H1 (cell line): ENCODE data around the gene UBE2E1. TPM values are rescaled to one million over a fixed set of nuclear protein-coding genes. Genes with fewer than 3 reads are reported as not detected.

Experiments used
- CTCF ChIA-PET: fragments of 300-600 bp; sonication (Branson Sonifier 250); formaldehyde crosslinking; loops from one replicate; lab custom pipeline; 2021; ENCODE audit not compliant: partially characterized antibody; lab: Charles Lee
- POLR2A ChIA-PET: fragments of 300-600 bp; sonication (Branson Sonifier 250); formaldehyde crosslinking; loops from one replicate; lab custom pipeline; 2021; ENCODE audit warnings: inconsistent platforms; ENCODE audit not compliant: partially characterized antibody; lab: Charles Lee
- DNase-seq, 2 experiments: peaks; one replicate each; pipeline versions ENCODE4 v3.0.0 to v3.0.0-alpha.2; 2010 to 2022; ENCODE audit warnings: low spot score in 2 of 2, low read depth in 1 of 2, mixed read lengths in 1 of 2
- FAIRE-seq: peaks from 2 replicates; lab custom pipeline; 2011; peaks lifted over from hg19 to GRCh38; lab: Jason Lieb, UNC
- H2AFZ ChIP-seq: 2 replicates; pipeline ENCODE4 v1.8.1; 2012; ENCODE audit warnings: low read length, inconsistent platforms
- H2AK5ac ChIP-seq: 2 replicates; pipeline ENCODE4 v1.6.1; 2013; ENCODE audit warnings: low read depth, low read length
- H2BK120ac ChIP-seq: replicated peaks from 2 replicates; pipeline ENCODE3; 2013; ENCODE audit warnings: low read depth, low read length, inconsistent platforms
- H2BK12ac ChIP-seq: 2 replicates; pipeline ENCODE4 v1.6.1; 2013; ENCODE audit warnings: low read depth, low read length
- H2BK15ac ChIP-seq: 2 replicates; pipeline ENCODE4 v1.6.1; 2013; ENCODE audit warnings: low read length
- H2BK20ac ChIP-seq: 2 replicates; pipeline ENCODE4 v1.6.1; 2013; ENCODE audit warnings: low read length
- H2BK5ac ChIP-seq: 2 replicates; pipeline ENCODE4 v1.6.1; 2013; ENCODE audit warnings: low read depth, low read length
- H3K14ac ChIP-seq: 2 replicates; pipeline ENCODE4 v1.6.1; 2013; ENCODE audit warnings: inconsistent platforms; ENCODE audit not compliant: insufficient read length
- H3K18ac ChIP-seq: 2 replicates; pipeline ENCODE4 v1.6.1; 2013; ENCODE audit warnings: low read length; ENCODE audit errors: extremely low read depth
- H3K23ac ChIP-seq: 2 replicates; pipeline ENCODE4 v1.6.1; 2013; ENCODE audit warnings: inconsistent platforms; ENCODE audit not compliant: insufficient read length
- H3K23me2 ChIP-seq: 2 replicates; pipeline ENCODE4 v1.6.1; 2013; ENCODE audit warnings: low read depth, low read length
- H3K27ac ChIP-seq: 2 replicates; pipeline ENCODE4 v1.6.1; 2011; ENCODE audit warnings: low read depth, low read length, inconsistent platforms
- H3K27me3 ChIP-seq, 4 experiments: replicated peaks in 1 of 4; 1 replicate in 1 of 4; 2 replicates in 3 of 4; pipeline versions ENCODE4 v1.6.1 to v1.8.1; 2011 to 2013; ENCODE audit warnings: low read length in 3 of 4, mild to moderate bottlenecking in 3 of 4, inconsistent platforms in 2 of 4, mixed read lengths in 2 of 4, moderate library complexity in 1 of 4; ENCODE audit not compliant: control insufficient read depth in 3 of 4, insufficient read depth in 3 of 4; ENCODE audit errors: extremely low read depth in 1 of 4
- H3K36me3 ChIP-seq, 4 experiments: 2 replicates each; pipeline versions ENCODE4 v1.6.1 to v1.8.1; 2011 to 2013; ENCODE audit warnings: mild to moderate bottlenecking in 4 of 4, low read length in 3 of 4, moderate library complexity in 2 of 4, control low read depth in 1 of 4, inconsistent platforms in 1 of 4; ENCODE audit not compliant: insufficient read depth in 4 of 4, control insufficient read depth in 2 of 4
- H3K4ac ChIP-seq: replicated peaks from 2 replicates; pipeline ENCODE3; 2013; ENCODE audit warnings: low read length, low read depth, mixed read lengths, inconsistent platforms; ENCODE audit not compliant: insufficient read length
- H3K4me1 ChIP-seq, 4 experiments: replicated peaks in 1 of 4; 1 replicate in 1 of 4; 2 replicates in 3 of 4; pipeline versions ENCODE4 v1.6.1 to v1.8.1; 2011 to 2013; ENCODE audit warnings: low read length in 3 of 4, inconsistent platforms in 2 of 4, mixed read lengths in 1 of 4; ENCODE audit not compliant: insufficient read depth in 4 of 4, control insufficient read depth in 3 of 4
- H3K4me2 ChIP-seq, 2 experiments: 2 replicates each; pipeline versions ENCODE4 v1.6.1 to v1.8.1; 2011 to 2013; ENCODE audit warnings: low read depth in 2 of 2, low read length in 2 of 2, control low read depth in 1 of 2, inconsistent platforms in 1 of 2, mild to moderate bottlenecking in 1 of 2; ENCODE audit not compliant: insufficient read depth in 1 of 2
- H3K4me3 ChIP-seq, 4 experiments: fragments of 200-600, 300-600 bp in 1 of 4; sonication (generic), shearing (Covaris generic), sonication (Bioruptor Twin) in 1 of 4; 2 replicates each; pipeline versions ENCODE4 v1.5.1 to v1.8.1; 2011 to 2016; ENCODE audit warnings: low read length in 4 of 4, low read depth in 3 of 4, control low read depth in 2 of 4, inconsistent platforms in 2 of 4, mild to moderate bottlenecking in 2 of 4, mixed read lengths in 1 of 4, moderate library complexity in 1 of 4; ENCODE audit not compliant: insufficient read depth in 2 of 4; ENCODE audit errors: extremely low read depth in 1 of 4
- H3K56ac ChIP-seq: replicated peaks from 2 replicates; pipeline ENCODE3; 2013; ENCODE audit warnings: low read depth, mild to moderate bottlenecking, mixed read lengths, low read length, inconsistent platforms; ENCODE audit not compliant: insufficient read length
- H3K79me1 ChIP-seq: 2 replicates; pipeline ENCODE4 v1.6.1; 2013; ENCODE audit warnings: low read depth, low read length, control low read depth
- H3K79me2 ChIP-seq, 2 experiments: 2 replicates each; pipeline versions ENCODE4 v1.6.1 to v1.8.1; 2012 to 2013; ENCODE audit warnings: low read length in 2 of 2, mild to moderate bottlenecking in 2 of 2, inconsistent platforms in 1 of 2; ENCODE audit not compliant: insufficient read depth in 2 of 2, control insufficient read depth in 1 of 2
- H3K9ac ChIP-seq, 4 experiments: replicated peaks in 1 of 4; 1 replicate in 1 of 4; 2 replicates in 3 of 4; pipeline versions ENCODE4 v1.6.1 to v1.8.1; 2011 to 2013; ENCODE audit warnings: low read depth in 3 of 4, low read length in 3 of 4, control low read depth in 2 of 4, mild to moderate bottlenecking in 2 of 4, moderate library complexity in 2 of 4, inconsistent platforms in 1 of 4; ENCODE audit errors: extremely low read depth in 1 of 4
- H3K9me3 ChIP-seq, 2 experiments: 2 replicates each; pipeline versions ENCODE4 v1.6.1 to v1.8.1; 2012 to 2013; ENCODE audit warnings: mild to moderate bottlenecking in 2 of 2, moderate library complexity in 2 of 2, control low read depth in 1 of 2, inconsistent platforms in 1 of 2, low read depth in 1 of 2, low read length in 1 of 2, mixed read lengths in 1 of 2; ENCODE audit not compliant: insufficient read depth in 2 of 2
- H4K20me1 ChIP-seq, 2 experiments: replicated peaks in 1 of 2; 2 replicates each; pipeline versions ENCODE3 to v1.8.1; 2011 to 2013; ENCODE audit warnings: inconsistent platforms in 2 of 2, low read length in 2 of 2, mild to moderate bottlenecking in 1 of 2; ENCODE audit not compliant: insufficient read depth in 2 of 2, control insufficient read depth in 1 of 2
- H4K5ac ChIP-seq: 2 replicates; pipeline ENCODE4 v1.6.1; 2013; ENCODE audit warnings: low read length, low read depth, mixed read lengths, inconsistent platforms; ENCODE audit not compliant: insufficient read length
- H4K8ac ChIP-seq: 2 replicates; pipeline ENCODE4 v1.8.0; 2013; ENCODE audit warnings: mild to moderate bottlenecking, moderate library complexity, low read length, inconsistent platforms; ENCODE audit not compliant: insufficient read depth; ENCODE audit errors: extremely low read depth
- H4K91ac ChIP-seq: replicated peaks from 2 replicates; pipeline ENCODE3; 2013; ENCODE audit warnings: low read length, mixed read lengths, inconsistent platforms; ENCODE audit not compliant: insufficient read length
- ASH2L ChIP-seq: fragments of 200-600, 300-600 bp; sonication (generic); IDR thresholded peaks from one replicate; pipeline ENCODE4 v1.7.1; 2017; ENCODE audit warnings: low read length
- RBBP5 ChIP-seq: IDR thresholded peaks from 2 replicates; pipeline ENCODE4 v1.7.1; 2012; ENCODE audit warnings: low read depth, mild to moderate bottlenecking, inconsistent platforms, low read length, moderate library complexity, borderline replicate concordance
- RFX5 ChIP-seq: IDR thresholded peaks from 2 replicates; pipeline ENCODE4 v1.6.1; 2011; ENCODE audit warnings: low read depth, low read length, improper control_type of control experiment, borderline replicate concordance
- SIRT6 ChIP-seq: IDR thresholded peaks from one replicate; pipeline ENCODE4 v1.7.1; 2012; ENCODE audit warnings: low read length, inconsistent platforms
- SIX5 ChIP-seq: IDR thresholded peaks from 2 replicates; pipeline ENCODE4 v1.6.1; 2011; ENCODE audit warnings: mild to moderate bottlenecking, low read depth, low read length
- YY1 ChIP-seq: IDR thresholded peaks from 2 replicates; pipeline ENCODE4 v1.6.1; 2011; ENCODE audit warnings: low read depth, mild to moderate bottlenecking, low read length
- WGBS, 2 experiments: shearing (Covaris generic) in 1 of 2; methylation state at CpG; one replicate each; pipeline versions ENCODE4 v1.1.6 to v1.1.7; 2013 to 2015; ENCODE audit warnings: low lambda C conversion rate in 2 of 2, mixed read lengths in 2 of 2, inconsistent platforms in 1 of 2, low coverage in 1 of 2, missing lambda C conversion rate in 1 of 2; ENCODE audit not compliant: insufficient replicate concordance in 2 of 2, insufficient coverage in 1 of 2, insufficient read length in 1 of 2; ENCODE audit errors: extremely low coverage in 1 of 2, missing lambda C conversion rate in 1 of 2; 5-methylcytosine and 5-hydroxymethylcytosine counted together
- polyA plus RNA-seq, 7 experiments: library from polyadenylated mRNA; depleted of rRNA in 3 of 7; stranded (reverse) in 5 of 7; unstranded in 2 of 7; fragments of >200 nt in 5 of 7; fragments of 200-250 nt in 2 of 7; gene quantifications; 1 replicate in 5 of 7; 2 replicates in 1 of 7; 4 replicates in 1 of 7; pipeline versions ENCODE4 v1.2.1 to v1.2.3, GENCODE V29; 2011 to 2013; ENCODE audit warnings: missing spikeins in 2 of 7, mixed read lengths in 2 of 7
- total RNA-seq: library from RNA; stranded (reverse); fragmentation: NEBNext Ultra II Directional; extraction: Animal tissue kit (Norgen Biotek cat#: 25700); gene quantifications from 2 replicates; pipeline ENCODE4 v1.2.1, GENCODE V29; 2021
- TF ChIP-seq, protein P1 (sequence below), 3 experiments: IDR thresholded peaks; 1 replicate in 2 of 3; 2 replicates in 1 of 3; pipeline versions ENCODE4 v1.5.1 to v1.6.1; 2011; ENCODE audit warnings: low read length in 3 of 3, mild to moderate bottlenecking in 3 of 3, inconsistent platforms in 2 of 3, low read depth in 1 of 3, moderate library complexity in 1 of 3; ENCODE audit not compliant: insufficient read depth in 1 of 3; ENCODE audit errors: control extremely low read depth in 1 of 3

Gene UBE2E1
- total and polyA plus RNA-seq, 2 of the 8 experiments (the other 6 are each of a cell fraction or from before 2014, with no cell fraction given) = 109 to 141 TPM

DNA sequence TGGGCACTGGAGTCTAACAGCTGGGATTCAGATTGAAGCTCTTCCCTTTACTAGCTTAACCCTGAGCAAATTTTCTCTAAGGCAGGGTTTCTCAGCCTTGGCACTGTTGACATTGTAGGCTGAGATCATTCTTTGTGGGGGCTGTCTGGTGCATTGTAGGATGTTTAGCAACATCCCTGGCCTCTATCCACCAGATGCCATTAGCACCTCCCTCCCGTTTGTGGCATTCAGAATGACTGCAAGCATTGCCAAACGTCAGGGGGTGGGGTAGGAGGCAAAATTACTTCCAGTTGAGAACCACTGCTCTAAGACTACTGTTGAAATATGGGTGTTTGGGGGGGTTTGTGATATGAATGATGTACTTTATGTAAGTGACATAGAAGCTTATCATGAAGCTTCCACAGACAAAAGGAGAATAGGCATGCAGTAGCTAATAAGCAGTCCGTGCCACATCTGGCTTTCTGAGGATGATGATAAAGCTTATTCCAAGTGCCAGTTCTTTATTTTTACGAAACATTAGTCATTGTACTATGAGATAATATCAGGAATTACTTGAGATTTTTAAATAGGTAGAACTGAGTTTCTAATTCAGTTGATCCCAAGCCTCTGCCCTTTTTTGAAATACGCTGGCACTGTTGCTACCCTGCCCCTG, 71.7 kb downstream of the UBE2E1 start:
- no peak overlapping the region for H4K8ac ChIP-seq
- no peak overlapping the region for H2BK12ac ChIP-seq
- no peak overlapping the region for H2BK120ac ChIP-seq
- H4K20me1 ChIP-seq = peaks cover 0 to 10% of the 10 kb centered on the region in 2 experiments
- H3K18ac ChIP-seq = no peak overlapping the region
- no peak overlapping the region for H3K4ac ChIP-seq
- peaks cover 3 to 74% of the 10 kb centered on the region in 2 experiments for H3K79me2 ChIP-seq
- H2BK20ac ChIP-seq = no peak overlapping the region
- no peaks in the 10 kb centered on the region; a peak in 2 of 7 replicates for H3K4me1 ChIP-seq
- H2AFZ ChIP-seq = no peak overlapping the region
- DNase-seq (no peak), FAIRE-seq (no peak)
- H3K79me1 ChIP-seq = peaks cover 2% of the 10 kb centered on the region
- ChIA-PET POLR2A (interaction anchor here (0.6 to 1.7 kb wide), 3 partner anchors 11 to 18 kb away, joined by 3 to 6 read pairs (median 3); no protein-coding TSS in a partner anchor), CTCF (interaction anchor here (1.0 to 5.5 kb wide), 3 partner anchors 11 to 43 kb away, joined by 3 to 34 read pairs (median 7); no protein-coding TSS in a partner anchor)
- H3K27ac ChIP-seq = no peak overlapping the region
- H3K23me2 ChIP-seq = no peaks in the 10 kb centered on the region
- H3K56ac ChIP-seq = no peak overlapping the region
- H3K4me2 ChIP-seq = no peak overlapping the region
- peaks cover 0 to 26% (median 10%) of the 10 kb centered on the region in 4 experiments; a peak in 7 of 8 replicates for H3K36me3 ChIP-seq
- 84% methylated on average over 5 of the region's 5 CpGs; no CpG with 5 or more reads in 1 of the 2 experiments for WGBS, 2 experiments
- H2BK15ac ChIP-seq = no peak overlapping the region
- peaks cover 9 to 14% of the 10 kb centered on the region in 2 experiments; a peak in 3 of 4 replicates for H3K9me3 ChIP-seq
- H3K4me3 ChIP-seq = no peak overlapping the region
- H4K91ac ChIP-seq = no peak overlapping the region
- H4K5ac ChIP-seq = no peak overlapping the region
- H3K27me3 ChIP-seq = no peaks in the 10 kb centered on the region
- no peak overlapping the region for H3K9ac ChIP-seq
- no peak overlapping the region for H2AK5ac ChIP-seq
- H3K14ac ChIP-seq = no peak overlapping the region
- H2BK5ac ChIP-seq = no peak overlapping the region
- no peak overlapping the region for H3K23ac ChIP-seq
- TF ChIP-seq RBBP5 = no peak
- TF ChIP-seq, protein P1, sequence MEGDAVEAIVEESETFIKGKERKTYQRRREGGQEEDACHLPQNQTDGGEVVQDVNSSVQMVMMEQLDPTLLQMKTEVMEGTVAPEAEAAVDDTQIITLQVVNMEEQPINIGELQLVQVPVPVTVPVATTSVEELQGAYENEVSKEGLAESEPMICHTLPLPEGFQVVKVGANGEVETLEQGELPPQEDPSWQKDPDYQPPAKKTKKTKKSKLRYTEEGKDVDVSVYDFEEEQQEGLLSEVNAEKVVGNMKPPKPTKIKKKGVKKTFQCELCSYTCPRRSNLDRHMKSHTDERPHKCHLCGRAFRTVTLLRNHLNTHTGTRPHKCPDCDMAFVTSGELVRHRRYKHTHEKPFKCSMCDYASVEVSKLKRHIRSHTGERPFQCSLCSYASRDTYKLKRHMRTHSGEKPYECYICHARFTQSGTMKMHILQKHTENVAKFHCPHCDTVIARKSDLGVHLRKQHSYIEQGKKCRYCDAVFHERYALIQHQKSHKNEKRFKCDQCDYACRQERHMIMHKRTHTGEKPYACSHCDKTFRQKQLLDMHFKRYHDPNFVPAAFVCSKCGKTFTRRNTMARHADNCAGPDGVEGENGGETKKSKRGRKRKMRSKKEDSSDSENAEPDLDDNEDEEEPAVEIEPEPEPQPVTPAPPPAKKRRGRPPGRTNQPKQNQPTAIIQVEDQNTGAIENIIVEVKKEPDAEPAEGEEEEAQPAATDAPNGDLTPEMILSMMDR (IDR thresholded peaks at IDR 0.05; ENCODE audit: control extremely low read depth in 1 of 3, insufficient read depth in 1 of 3, low read depth in 1 of 3, low read length in 3 of 3) = no peak
- no peak for TF ChIP-seq YY1
- no peak for TF ChIP-seq SIX5
- no peak for TF ChIP-seq RFX5
- TF ChIP-seq ASH2L = no peak
- no peak for TF ChIP-seq SIRT6
